Measurements from ENCODE around the gene SLC35F5. TPM values are rescaled to one million over a fixed set of nuclear protein-coding genes. Genes with fewer than 3 reads are reported as not detected.
"Not testable (repeated sequence)": the region's sequence is repeated elsewhere in the genome, so short reads cannot be mapped to it uniquely, and the experiment has no call there.

Gene SLC35F5
- total and polyA plus RNA-seq, 5 donors: 32.8 to 60.2 (median 52.7) TPM

DNA sequence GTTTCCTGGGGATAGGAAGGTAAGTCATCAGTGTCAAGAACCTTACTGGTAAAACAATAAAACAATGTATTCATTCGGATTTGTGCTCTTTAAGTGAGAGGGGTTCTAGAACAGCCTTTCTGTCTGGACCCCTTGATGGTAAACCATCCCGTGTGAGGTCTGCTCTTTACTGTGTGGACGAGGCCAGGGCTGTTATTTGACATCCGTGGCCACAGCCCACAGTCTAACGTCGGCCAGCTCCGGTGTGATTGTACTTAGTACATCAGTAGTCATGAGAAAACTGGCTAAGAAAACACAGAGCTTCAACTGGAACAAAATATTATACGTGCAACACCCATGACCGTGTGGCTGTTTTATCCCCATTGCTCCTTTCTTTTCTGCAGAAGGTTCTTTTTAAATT is 62.0 kb downstream of the SLC35F5 start:
- 58% methylated on average over 9 of the region's 9 CpGs for WGBS
- H3K4me1 ChIP-seq (ENCODE audit: control insufficient read depth, insufficient read depth, low read length): peaks cover 3% of the 10 kb centered on the region
- ATAC-seq (peak; percentile 58 to 76), DNase-seq (peak in 1 of 3 donors; percentile 32)
- intact Hi-C loops (cut with DNase I): no loop called here
- no peak overlapping the region for H3K27ac ChIP-seq (ENCODE audit: low read length)
- H3K27me3 ChIP-seq (ENCODE audit: control insufficient read depth, insufficient read depth): no peaks in the 10 kb centered on the region
- H3K9me3 ChIP-seq (ENCODE audit: control insufficient read depth, low read length): no peaks in the 10 kb centered on the region
- H3K4me3 ChIP-seq (ENCODE audit: low read length): no peak overlapping the region

DNA sequence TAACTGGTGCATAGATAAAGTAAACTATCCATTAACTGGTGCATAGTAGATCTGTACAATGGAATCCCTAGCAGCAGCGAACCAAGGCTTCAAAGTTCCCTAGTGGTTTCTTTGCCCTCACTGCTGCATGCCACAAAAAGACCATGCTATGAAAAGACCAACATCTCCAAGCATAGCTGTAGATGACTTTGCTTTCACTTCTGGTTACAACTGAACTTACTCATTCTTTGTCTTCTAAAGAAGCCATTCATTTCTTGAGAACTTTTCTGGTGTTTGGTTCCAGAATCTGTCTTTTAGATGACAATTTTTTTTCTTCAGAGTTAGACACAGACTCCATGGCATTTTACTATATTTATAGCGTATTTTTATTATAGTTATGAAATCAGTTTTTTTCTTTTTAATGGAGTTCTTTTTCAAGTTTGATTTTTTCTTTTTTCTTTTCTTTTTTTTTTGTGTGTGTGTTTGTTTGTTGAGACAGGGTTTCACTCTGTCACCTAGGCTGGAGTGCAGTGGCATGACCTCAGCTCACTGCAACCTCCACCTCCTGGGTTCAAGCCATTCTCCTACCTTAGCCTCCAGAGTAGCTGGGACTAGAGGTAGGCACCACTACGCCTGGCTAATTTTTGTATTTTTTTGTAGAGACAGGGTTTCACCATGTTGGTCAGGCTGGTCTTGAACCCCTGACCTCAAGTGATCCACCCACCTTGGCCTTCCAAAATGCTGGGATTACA is 63.6 kb downstream of the SLC35F5 start:
- WGBS: 64% methylated on average over 3 of the region's 3 CpGs
- Histone ChIP-seq H3K27ac (ENCODE audit: low read length) (no peak overlapping the region), H3K4me1 (ENCODE audit: control insufficient read depth, insufficient read depth, low read length) (peaks cover 3% of the 10 kb centered on the region), H3K27me3 (ENCODE audit: control insufficient read depth, insufficient read depth) (no peaks in the 10 kb centered on the region), H3K9me3 (ENCODE audit: control insufficient read depth, low read length) (no peaks in the 10 kb centered on the region), H3K4me3 (ENCODE audit: low read length) (no peak overlapping the region)
- DNase-seq (no peak), ATAC-seq (no peak)
- intact Hi-C loops (cut with DNase I): no loop called here

DNA sequence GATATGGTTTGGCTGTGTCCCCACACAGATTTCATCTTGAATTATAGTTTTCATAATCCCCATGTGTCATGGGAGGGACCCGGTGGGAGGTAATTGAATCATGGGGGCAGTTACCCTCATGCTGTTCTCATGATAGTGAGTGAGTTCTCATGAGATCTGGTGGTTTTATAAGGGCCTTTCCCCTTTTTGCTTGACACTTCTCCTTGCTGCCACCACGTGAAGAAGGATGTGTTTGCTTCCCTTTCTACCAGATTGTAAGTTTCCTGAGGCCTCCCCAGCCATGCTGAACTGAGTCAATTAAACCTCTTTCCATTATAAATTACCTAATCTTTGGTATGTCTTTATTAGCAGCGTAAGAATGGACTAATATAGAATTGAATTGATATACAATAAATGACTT is 65.6 kb downstream of the SLC35F5 start:
- H3K4me3 ChIP-seq (ENCODE audit: low read length); DNase-seq; ATAC-seq; H3K4me1 ChIP-seq (ENCODE audit: control insufficient read depth, insufficient read depth, low read length); H3K27me3 ChIP-seq (ENCODE audit: control insufficient read depth, insufficient read depth); H3K27ac ChIP-seq (ENCODE audit: low read length); H3K9me3 ChIP-seq (ENCODE audit: control insufficient read depth, low read length); intact Hi-C loops (cut with DNase I): not testable (repeated sequence)
- WGBS: 54% methylated on average over 3 of the region's 3 CpGs

DNA sequence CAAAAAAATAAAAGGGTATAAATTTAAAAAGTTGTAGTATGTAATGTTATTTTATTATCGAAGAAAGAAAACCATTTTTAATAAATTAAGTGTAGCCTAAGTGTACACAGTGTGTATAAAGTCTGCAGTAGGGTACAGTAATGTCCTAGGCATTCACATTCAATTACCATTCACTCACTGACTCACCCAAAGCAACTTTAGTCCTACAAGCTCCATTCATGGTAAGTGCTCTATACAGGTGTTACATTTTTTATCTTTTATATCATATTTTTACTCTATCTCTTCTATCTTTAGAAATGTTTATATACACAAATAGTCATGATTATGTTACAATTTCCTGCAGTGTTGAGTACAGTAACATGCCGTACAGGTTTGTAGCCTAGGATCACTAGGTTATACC is 69.9 kb downstream of the SLC35F5 start:
- Histone ChIP-seq H3K4me1 (ENCODE audit: control insufficient read depth, insufficient read depth, low read length) (no peaks in the 10 kb centered on the region), H3K4me3 (ENCODE audit: low read length) (no peak overlapping the region), H3K9me3 (ENCODE audit: control insufficient read depth, low read length) (no peaks in the 10 kb centered on the region), H3K27ac (ENCODE audit: low read length) (no peak overlapping the region), H3K27me3 (ENCODE audit: control insufficient read depth, insufficient read depth) (no peaks in the 10 kb centered on the region)
- DNase-seq (no peak), ATAC-seq (no peak)
- intact Hi-C loops (cut with DNase I): no loop called here
- 89% methylated on average over 2 of the region's 2 CpGs for WGBS

DNA sequence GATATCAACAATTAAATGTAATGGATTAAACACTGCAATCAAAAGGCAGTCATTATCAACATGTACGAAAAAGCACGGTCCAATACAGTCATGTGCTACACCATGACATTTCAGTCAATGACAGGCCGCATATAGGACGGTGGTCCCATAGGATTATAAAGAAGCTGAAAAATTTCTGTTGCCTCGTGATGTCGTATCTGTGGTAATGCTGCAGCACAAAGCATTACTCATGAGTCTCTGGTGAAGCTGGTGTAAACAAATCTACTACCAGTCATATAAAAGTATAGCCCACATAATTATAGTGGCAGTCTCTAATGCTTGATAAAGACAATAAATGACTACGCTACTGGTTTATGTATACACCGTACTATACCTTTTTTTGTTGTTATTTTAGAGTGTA is 71.0 kb downstream of the SLC35F5 start:
- H3K9me3 ChIP-seq (ENCODE audit: control insufficient read depth, low read length): no peaks in the 10 kb centered on the region
- WGBS: 84% methylated on average over 8 of the region's 8 CpGs
- intact Hi-C loops (cut with DNase I): no loop called here
- H3K4me1 ChIP-seq (ENCODE audit: control insufficient read depth, insufficient read depth, low read length): no peaks in the 10 kb centered on the region
- DNase-seq: no peak
- no peak for ATAC-seq
- H3K4me3 ChIP-seq (ENCODE audit: low read length): no peak overlapping the region
- no peaks in the 10 kb centered on the region for H3K27me3 ChIP-seq (ENCODE audit: control insufficient read depth, insufficient read depth)
- H3K27ac ChIP-seq (ENCODE audit: low read length): no peak overlapping the region

DNA sequence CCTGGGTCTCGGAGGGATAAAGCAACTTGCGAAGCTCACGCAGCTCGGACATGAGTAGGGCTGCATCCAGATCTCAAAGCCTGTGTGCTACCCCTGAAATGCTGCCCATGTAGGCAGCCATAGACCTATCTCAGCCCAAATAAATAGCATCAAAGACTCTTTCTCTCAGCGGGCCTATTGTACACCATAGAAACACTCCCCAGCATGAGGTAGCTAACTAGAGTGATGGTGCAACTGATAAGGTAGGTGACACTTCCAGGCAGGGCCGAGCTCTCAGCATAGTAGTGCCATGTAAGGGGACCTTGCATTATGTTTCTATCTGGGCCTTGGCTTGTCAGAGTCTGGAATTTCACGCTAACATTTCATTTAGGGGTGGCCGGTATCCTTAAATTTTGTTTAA is 77.0 kb downstream of the SLC35F5 start:
- intact Hi-C loops (cut with DNase I): no loop called here
- no peaks in the 10 kb centered on the region for H3K9me3 ChIP-seq (ENCODE audit: control insufficient read depth, low read length)
- H3K4me3 ChIP-seq (ENCODE audit: low read length): no peak overlapping the region
- no peak for DNase-seq
- H3K27me3 ChIP-seq (ENCODE audit: control insufficient read depth, insufficient read depth): no peaks in the 10 kb centered on the region
- H3K4me1 ChIP-seq (ENCODE audit: control insufficient read depth, insufficient read depth, low read length): peaks cover 6% of the 10 kb centered on the region
- H3K27ac ChIP-seq (ENCODE audit: low read length): no peak overlapping the region
- WGBS: 81% methylated on average over 8 of the region's 8 CpGs
- ATAC-seq: no peak

DNA sequence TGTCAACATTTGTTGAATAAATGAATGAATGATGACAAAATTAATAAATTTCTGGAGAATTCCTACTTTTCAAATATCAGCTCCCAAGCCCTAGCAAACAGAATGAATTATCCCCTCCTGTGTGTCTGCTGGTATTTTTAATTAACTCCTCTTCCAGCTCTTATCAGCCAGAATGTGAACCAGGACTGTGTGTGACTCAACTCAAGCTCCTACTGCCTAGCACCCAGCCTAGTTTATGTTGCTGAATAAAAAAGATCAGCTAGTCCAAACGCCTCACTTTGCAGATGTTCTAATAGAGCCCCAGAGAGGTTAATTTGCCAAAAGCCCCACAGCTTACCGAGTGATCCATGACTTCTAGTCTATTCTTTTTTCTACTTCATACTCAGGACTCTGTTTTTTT is 79.1 kb downstream of the SLC35F5 start:
- Histone ChIP-seq H3K4me3 (ENCODE audit: low read length) (no peak overlapping the region), H3K27ac (ENCODE audit: low read length) (peak overlapping the region; percentile 14), H3K9me3 (ENCODE audit: control insufficient read depth, low read length) (no peaks in the 10 kb centered on the region), H3K27me3 (ENCODE audit: control insufficient read depth, insufficient read depth) (no peaks in the 10 kb centered on the region), H3K4me1 (ENCODE audit: control insufficient read depth, insufficient read depth, low read length) (peaks cover 6% of the 10 kb centered on the region)
- ATAC-seq: peak; percentile 63 to 74
- WGBS: 55% methylated on average over 2 of the region's 2 CpGs
- no peak for DNase-seq
- intact Hi-C loops (cut with DNase I): no loop called here

DNA sequence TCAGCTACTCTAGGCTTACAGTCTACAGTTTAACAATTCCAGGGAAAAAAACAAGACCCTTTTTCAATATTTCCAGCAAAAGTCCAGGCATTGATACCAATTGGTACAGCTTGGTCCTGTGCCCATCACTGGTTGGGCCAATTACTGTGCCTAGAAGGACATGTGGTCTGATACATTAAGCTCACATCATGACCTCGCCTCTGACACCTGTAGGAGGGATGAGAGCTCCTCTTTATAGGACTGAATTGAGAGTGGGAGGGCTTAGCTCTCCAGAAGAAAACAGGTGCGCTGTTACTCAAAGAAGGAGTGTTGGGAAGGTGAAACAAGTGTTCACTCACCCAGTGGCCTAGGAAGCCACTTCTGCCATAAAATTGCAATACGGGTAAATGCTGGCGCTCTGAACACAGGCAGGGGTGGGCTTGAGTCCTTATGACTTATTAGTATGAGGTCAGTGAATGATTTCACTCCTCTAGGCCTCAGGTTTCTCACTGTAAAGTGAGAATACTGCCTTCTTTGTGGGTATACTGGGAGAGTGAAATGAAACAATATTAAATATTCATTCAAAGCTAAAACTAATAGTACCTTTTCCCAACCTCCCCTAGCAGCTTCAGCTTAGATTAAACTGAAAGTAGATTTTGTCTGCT is 79.7 kb downstream of the SLC35F5 start:
- no peak for DNase-seq
- Histone ChIP-seq H3K4me1 (ENCODE audit: control insufficient read depth, insufficient read depth, low read length) (peaks cover 6% of the 10 kb centered on the region), H3K9me3 (ENCODE audit: control insufficient read depth, low read length) (no peaks in the 10 kb centered on the region), H3K27me3 (ENCODE audit: control insufficient read depth, insufficient read depth) (no peaks in the 10 kb centered on the region), H3K4me3 (ENCODE audit: low read length) (no peak overlapping the region), H3K27ac (ENCODE audit: low read length) (no peak overlapping the region)
- intact Hi-C loops (cut with DNase I): no loop called here
- WGBS: 95% methylated on average over 4 of the region's 4 CpGs
- ATAC-seq: no peak

DNA sequence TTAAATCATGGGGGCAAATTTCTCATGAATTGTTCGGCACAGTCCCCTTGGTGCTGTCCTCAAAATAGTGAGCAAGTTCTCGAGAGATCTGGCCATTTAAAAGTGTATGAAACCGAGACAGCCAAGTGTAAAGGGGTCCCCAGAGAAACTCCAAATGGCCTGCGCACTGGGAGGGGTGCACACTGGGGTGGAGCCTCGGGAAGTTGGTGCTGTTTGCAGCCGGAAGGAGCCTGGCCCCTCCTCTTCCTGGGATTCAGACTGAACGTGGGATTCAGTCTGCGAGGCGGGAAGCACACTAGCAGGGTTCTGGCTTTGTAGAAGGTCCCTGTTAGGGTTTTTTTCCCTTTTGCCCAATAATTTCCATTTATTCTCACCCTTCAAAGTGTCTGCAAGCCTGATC is 80.6 kb downstream of the SLC35F5 start:
- intact Hi-C loops (cut with DNase I): no loop called here
- WGBS: 45% methylated on average over 9 of the region's 9 CpGs
- peak; percentile 54 to 66 (median 63) for DNase-seq
- Histone ChIP-seq H3K4me3 (ENCODE audit: low read length) (no peak overlapping the region), H3K4me1 (ENCODE audit: control insufficient read depth, insufficient read depth, low read length) (peaks cover 6% of the 10 kb centered on the region), H3K27ac (ENCODE audit: low read length) (peak overlapping the region; percentile 44), H3K27me3 (ENCODE audit: control insufficient read depth, insufficient read depth) (no peaks in the 10 kb centered on the region), H3K9me3 (ENCODE audit: control insufficient read depth, low read length) (no peaks in the 10 kb centered on the region)
- peak; percentile 82 to 92 for ATAC-seq

DNA sequence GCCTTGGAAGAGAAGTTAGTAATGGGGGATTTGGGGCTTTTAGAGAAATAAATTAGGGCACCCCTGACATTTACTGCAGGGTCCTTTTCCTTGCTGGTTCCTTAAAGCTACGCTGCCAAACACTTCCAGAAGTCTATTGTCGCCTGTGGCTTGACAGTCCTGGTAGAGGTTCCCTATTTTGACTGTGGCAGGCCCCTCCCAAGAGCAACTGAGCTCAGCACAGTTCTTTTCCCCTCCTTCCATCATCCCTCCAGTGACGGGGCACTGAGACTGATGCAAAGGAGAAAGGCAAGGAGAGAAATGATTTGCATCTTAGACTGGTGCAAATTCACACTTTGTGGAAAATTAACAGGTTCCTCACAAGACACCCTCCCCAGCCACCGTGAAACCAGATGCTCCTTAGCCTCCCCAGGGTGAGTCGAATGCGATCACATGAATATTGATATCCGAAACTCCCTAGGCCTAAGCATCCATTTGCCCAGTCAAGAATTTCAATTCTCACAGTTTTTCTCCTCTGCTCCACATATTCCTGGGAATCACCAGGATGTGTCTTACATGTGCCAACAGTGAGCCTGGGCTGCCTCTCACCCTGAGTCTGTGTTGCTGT is 84.0 kb downstream of the SLC35F5 start:
- no peak for DNase-seq
- Histone ChIP-seq H3K4me3 (ENCODE audit: low read length) (no peak overlapping the region), H3K27ac (ENCODE audit: low read length) (no peak overlapping the region), H3K9me3 (ENCODE audit: control insufficient read depth, low read length) (no peaks in the 10 kb centered on the region), H3K27me3 (ENCODE audit: control insufficient read depth, insufficient read depth) (no peaks in the 10 kb centered on the region), H3K4me1 (ENCODE audit: control insufficient read depth, insufficient read depth, low read length) (peaks cover 4% of the 10 kb centered on the region)
- ATAC-seq: no peak
- intact Hi-C loops (cut with DNase I): no loop called here
- WGBS: 79% methylated on average over 7 of the region's 7 CpGs

DNA sequence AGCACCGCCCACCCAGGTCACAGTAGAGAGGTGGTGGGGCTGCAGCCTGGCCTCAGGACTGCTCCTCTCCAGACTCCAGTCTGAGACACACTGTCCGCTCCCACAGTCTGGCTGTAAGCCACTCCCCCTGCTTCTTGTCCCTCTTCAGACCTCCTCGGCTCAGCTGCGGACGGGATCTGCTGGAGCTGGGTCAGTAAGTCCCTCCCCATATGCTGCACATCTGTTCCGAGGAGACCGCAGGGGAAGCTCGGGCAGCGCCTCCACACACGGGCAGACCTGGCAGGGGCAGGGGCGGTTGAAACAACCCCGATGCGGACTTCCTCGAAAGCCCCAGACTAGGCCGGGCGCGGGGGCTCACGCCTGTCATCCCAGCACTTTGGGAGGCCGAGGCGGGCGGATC is 87.4 kb downstream of the SLC35F5 start:
- ATAC-seq: peak; percentile 23 to 30
- H3K27ac ChIP-seq (ENCODE audit: low read length); H3K27me3 ChIP-seq (ENCODE audit: control insufficient read depth, insufficient read depth); intact Hi-C loops (cut with DNase I); DNase-seq; H3K4me3 ChIP-seq (ENCODE audit: low read length); H3K9me3 ChIP-seq (ENCODE audit: control insufficient read depth, low read length); H3K4me1 ChIP-seq (ENCODE audit: control insufficient read depth, insufficient read depth, low read length): not testable (repeated sequence)
- 95% methylated on average over 21 of the region's 21 CpGs for WGBS
